Fibroblast of pulmonary artery (primary cell): ENCODE measurements around the gene FASTKD2.

Experiments used
- DNase-seq: peaks from one replicate; pipeline ENCODE4 v3.0.0-alpha.2; 2010; ENCODE audit warnings: low read depth
- H3K4me3 ChIP-seq: replicated peaks from 2 replicates; pipeline ENCODE4 v1.5.1; 2011; ENCODE audit warnings: low read depth, mild to moderate bottlenecking, control low read depth, low read length, moderate library complexity
- TF ChIP-seq, protein P1 (sequence below): IDR thresholded peaks from 2 replicates; pipeline ENCODE4 v1.5.1; 2011; ENCODE audit warnings: mild to moderate bottlenecking, control low read depth, low read length, inconsistent platforms; ENCODE audit errors: missing control alignments

FASTKD2 gene

DNA sequence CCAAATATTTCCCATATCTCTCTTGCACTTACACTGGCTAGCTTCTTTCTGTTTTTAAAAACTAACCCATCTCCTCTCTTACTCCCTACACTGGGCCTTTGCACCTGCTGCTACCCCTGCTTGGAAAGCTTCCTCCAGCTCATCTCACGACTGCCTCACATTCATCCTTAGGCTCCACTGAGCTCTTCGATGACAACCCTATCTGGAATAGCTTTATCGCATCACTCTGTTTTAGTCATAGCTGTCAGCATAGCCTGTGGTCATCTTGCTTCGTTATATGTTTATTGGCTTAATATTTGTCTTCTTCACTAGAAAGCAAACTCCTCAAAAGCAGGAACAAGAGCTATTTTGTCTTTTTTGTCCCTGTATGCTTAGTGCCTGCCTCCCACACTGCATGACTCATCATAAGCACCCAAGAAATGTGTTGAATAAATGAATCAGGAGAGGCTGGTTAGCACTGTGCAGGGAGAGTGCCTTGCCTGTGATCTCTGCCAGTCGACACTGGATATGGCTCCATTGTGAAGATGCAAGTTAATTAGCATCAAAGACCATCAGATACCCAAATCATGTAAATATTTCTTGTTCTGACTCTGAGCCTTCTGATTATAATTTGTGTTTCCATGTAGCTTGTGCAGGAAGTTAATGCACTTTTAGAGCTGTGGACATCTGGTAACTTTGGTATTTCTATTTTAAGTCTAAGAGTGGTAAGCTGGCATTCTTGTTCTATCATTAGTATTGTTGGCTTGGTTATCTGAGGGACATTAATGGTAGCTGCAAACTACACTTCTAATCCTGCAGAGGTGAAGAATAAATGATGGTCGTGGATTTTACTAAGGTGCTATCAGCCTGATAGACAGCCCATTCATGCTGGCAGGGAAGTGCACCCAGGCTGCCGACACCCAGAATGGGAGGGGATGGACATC, 36.9 kb upstream of the FASTKD2 start:
- H3K4me3 ChIP-seq = no peak overlapping the region
- TF ChIP-seq, protein P1, sequence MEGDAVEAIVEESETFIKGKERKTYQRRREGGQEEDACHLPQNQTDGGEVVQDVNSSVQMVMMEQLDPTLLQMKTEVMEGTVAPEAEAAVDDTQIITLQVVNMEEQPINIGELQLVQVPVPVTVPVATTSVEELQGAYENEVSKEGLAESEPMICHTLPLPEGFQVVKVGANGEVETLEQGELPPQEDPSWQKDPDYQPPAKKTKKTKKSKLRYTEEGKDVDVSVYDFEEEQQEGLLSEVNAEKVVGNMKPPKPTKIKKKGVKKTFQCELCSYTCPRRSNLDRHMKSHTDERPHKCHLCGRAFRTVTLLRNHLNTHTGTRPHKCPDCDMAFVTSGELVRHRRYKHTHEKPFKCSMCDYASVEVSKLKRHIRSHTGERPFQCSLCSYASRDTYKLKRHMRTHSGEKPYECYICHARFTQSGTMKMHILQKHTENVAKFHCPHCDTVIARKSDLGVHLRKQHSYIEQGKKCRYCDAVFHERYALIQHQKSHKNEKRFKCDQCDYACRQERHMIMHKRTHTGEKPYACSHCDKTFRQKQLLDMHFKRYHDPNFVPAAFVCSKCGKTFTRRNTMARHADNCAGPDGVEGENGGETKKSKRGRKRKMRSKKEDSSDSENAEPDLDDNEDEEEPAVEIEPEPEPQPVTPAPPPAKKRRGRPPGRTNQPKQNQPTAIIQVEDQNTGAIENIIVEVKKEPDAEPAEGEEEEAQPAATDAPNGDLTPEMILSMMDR = no peak
- DNase-seq = peak; percentile 36

DNA sequence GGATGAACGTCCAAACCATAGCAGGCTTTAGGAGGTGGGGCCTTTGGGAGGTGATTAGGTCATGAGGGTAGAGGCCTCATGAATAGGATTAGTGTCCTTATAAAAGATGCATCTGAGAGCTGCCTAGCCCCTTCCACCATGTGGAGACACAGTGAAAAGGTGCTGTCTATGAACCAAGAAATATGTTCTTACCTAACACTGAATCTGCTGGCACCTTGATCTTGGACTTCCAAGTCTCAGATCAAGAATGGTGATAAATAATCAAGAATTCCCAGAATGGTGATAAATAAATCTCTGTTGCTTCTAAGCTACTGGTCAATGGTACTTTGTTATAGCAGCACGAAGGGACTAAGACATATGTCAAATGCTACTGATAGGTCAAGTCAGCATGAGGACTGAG, 32.1 kb upstream of the FASTKD2 start:
- DNase-seq = no peak
- TF ChIP-seq, protein P1 = no peak

DNA sequence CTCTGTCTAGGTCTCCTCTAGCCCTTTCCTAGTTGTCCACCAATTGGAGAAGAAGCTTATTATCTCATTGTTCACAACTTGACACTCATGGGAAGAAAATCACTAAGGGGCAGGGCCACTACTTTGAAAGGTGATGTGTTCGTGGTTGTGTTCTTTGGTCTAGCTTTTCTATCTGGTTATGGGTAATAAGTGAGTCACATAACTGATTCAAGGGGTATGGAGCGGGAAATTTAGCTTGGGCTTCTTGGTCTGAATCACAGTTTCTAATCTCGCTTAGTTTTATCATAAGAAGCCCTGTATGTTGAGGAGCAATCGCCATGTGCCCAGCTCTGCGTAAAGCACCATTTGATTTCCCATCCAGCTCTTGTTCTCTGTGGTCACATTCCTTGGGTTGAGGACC, 28.5 kb upstream of the FASTKD2 start:
- TF ChIP-seq, protein P1 = no peak
- H3K4me3 ChIP-seq = no peak overlapping the region
- no peak for DNase-seq

More for the DNA sequence above, 32.1 kb upstream of the FASTKD2 start:
- no peak overlapping the region for H3K4me3 ChIP-seq

DNA sequence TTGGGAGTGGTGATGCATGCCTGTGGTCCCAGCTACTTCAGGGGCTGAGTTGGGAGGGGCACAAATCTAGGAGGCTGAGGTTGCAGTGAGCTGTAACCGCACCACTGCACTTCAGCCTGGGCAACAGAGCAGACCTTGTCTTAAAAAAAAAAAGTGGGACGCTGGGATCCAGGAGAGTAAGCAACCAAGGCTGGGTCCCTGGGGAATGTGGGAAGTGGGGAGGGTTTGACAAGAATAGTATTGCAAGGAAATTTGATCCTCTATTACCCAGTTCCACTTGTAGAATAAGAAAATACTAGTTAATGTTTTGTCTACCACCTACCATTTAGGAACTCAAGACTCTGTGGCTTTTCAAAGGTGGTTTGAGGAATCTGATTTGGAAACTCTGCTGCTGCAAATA, 26.1 kb upstream of the FASTKD2 start:
- DNase-seq = no peak
- H3K4me3 ChIP-seq = no peak overlapping the region
- TF ChIP-seq, protein P1 = no peak

DNA sequence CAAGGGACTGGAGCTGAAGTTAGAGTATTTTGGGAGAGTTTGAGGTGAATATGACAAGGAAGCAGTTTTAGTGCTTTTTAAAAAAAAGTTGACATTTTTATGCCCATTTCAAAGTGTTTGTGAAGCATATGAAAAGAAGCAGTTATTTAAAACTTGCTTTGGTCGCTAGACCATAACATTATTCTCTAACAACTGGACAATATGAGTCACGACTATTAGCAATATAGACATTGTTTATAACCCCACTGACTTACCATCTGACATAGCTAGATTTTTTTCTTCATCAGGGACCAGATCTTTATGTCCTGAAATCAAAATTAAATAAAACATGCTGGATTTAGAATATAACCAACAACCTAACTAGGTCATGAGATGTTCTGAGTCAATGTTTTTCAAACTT, 24.6 kb upstream of the FASTKD2 start:
- no peak for DNase-seq
- TF ChIP-seq, protein P1 = no peak
- no peak overlapping the region for H3K4me3 ChIP-seq

DNA sequence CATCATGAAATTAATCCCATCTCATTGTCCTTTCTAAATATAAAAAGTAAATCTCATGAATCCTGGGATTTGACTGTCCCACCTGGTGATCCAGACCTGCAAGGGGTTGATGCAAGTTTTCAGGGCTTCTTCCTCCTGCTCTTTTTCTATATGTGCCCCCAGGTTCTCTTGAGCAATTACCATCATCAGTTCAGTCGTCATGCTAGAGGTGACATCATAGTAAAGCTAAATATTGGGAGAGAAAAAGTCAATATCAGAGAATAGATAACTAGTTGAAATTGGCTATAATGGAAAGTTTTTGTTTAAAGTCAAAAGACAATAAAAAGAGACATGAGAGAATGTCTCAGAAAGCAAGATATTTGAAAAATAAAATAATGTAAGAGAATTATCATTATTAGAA, 8.6 kb upstream of the FASTKD2 start:
- DNase-seq = no peak
- TF ChIP-seq, protein P1 = no peak

More for the DNA sequence above, 8.6 kb upstream of the FASTKD2 start:
- H3K4me3 ChIP-seq = no peak overlapping the region
